Middle frontal gyrus (tissue), 1 donor: ENCODE results near the gene EXD3.

Experiments
- DNase-seq: peaks from one replicate; pipeline ENCODE4 v3.0.0-alpha.2; 2015; ENCODE audit warnings: low spot score; ENCODE audit errors: extremely low spot score

EXD3 gene

GRCh38 chr9:137297966-137298365 is 125.0 kb downstream of the EXD3 start:
- DNase-seq = no peak

GRCh38 chr9:137296670-137297664 is 126.0 kb downstream of the EXD3 start:
- DNase-seq = no peak

GRCh38 chr9:137295849-137296669 is 126.9 kb downstream of the EXD3 start:
- no peak for DNase-seq

- no peak for DNase-seq
These were observed 127.6 kb downstream of the EXD3 start for GRCh38 chr9:137295238-137295811.

GRCh38 chr9:137294681-137295237 is 128.2 kb downstream of the EXD3 start:
- no peak for DNase-seq

- no peak for DNase-seq
These were observed 128.8 kb downstream of the EXD3 start for GRCh38 chr9:137294091-137294680.

- DNase-seq = no peak
These were observed 129.4 kb downstream of the EXD3 start for GRCh38 chr9:137293482-137294090.

- no peak for DNase-seq
These were observed 129.9 kb downstream of the EXD3 start for GRCh38 chr9:137293094-137293481.

- no peak for DNase-seq
These were observed 136.0 kb downstream of the EXD3 start for GRCh38 chr9:137286975-137287383.

- no peak for DNase-seq
These were observed 141.4 kb downstream of the EXD3 start for GRCh38 chr9:137281345-137282116.

GRCh38 chr9:137280474-137281344 is 142.3 kb downstream of the EXD3 start:
- DNase-seq = no peak

- DNase-seq = no peak
These were observed 143.1 kb downstream of the EXD3 start for GRCh38 chr9:137279741-137280473.

GRCh38 chr9:137278721-137279711 is 143.9 kb downstream of the EXD3 start:
- no peak for DNase-seq

- DNase-seq = no peak
These were observed 144.8 kb downstream of the EXD3 start for GRCh38 chr9:137278061-137278701.

- no peak for DNase-seq
These were observed 145.5 kb downstream of the EXD3 start, which contains the start of gene TOR4A for GRCh38 chr9:137277329-137278041. TOR4A (plus strand) TSS chr9:137277726; CDS start chr9:137278690, 964 bp downstream.
